HL-60 (cell line): ENCODE results near the gene DPH2.

Experiments used
- DNase-seq, 2 experiments: peaks; one replicate each; pipeline ENCODE4 v3.0.0-alpha.2; 2010 to 2020; ENCODE audit warnings: low read depth in 1 of 2, low spot score in 1 of 2
- H3K27ac ChIP-seq: fragments of 250-450 bp; sonication (Bioruptor Pico); replicated peaks from 2 replicates; pipeline ENCODE4 v1.5.1; 2020; ENCODE audit warnings: mild to moderate bottlenecking, moderate library complexity
- H3K27me3 ChIP-seq: fragments of 250-450 bp; sonication (Bioruptor Pico); 2 replicates; pipeline ENCODE4 v1.5.1; 2021; ENCODE audit warnings: mild to moderate bottlenecking, moderate library complexity; ENCODE audit not compliant: insufficient read depth, poor library complexity, severe bottlenecking
- H3K4me3 ChIP-seq: replicated peaks from 2 replicates; pipeline ENCODE4 v1.5.1; 2011; ENCODE audit warnings: mild to moderate bottlenecking, control low read depth, low read length; ENCODE audit not compliant: insufficient read depth
- CTCF ChIP-seq: IDR thresholded peaks from one replicate; pipeline ENCODE4 v1.5.1; 2011; ENCODE audit warnings: low read length, control low read depth, inconsistent platforms; ENCODE audit not compliant: insufficient read depth
- GABPA ChIP-seq: IDR thresholded peaks from 2 replicates; pipeline ENCODE4 v1.6.1; 2012; ENCODE audit warnings: low read depth
- POLR2AphosphoS5 ChIP-seq: IDR thresholded peaks from 2 replicates; pipeline ENCODE4 v1.6.1; 2012; ENCODE audit warnings: low read depth
- SPI1 ChIP-seq: IDR thresholded peaks from 2 replicates; pipeline ENCODE4 v1.6.1; 2012; ENCODE audit warnings: low read depth, mild to moderate bottlenecking, borderline replicate concordance
- TF ChIP-seq, protein P1 (sequence below): IDR thresholded peaks from 2 replicates; pipeline ENCODE4 v1.6.1; 2012; ENCODE audit warnings: low read depth; ENCODE audit not compliant: insufficient replicate concordance

Gene DPH2

DNA sequence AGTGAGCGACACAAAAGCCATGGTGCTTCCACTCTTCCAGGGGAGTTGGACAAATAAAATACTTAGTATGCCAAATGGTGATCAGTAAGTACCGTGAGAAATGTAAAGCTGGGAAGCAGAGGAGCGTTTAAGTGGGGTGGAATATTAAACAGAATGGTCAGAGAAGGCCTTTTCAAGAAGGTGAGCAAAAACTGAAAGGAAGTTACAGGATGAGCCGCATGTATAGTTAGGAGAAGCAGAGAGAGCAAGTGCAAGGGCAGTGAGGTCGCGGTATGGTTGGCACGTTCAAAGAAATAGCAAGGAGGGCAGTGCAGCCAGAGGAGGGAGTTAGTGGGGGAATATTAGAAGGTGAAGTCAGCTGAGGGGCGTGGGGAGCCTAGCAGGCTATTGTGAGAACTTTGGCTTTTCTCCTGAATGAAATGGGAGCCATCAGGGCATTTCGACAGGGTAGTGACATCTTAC is 4.2 kb downstream of the DPH2 start:
- no peaks in the 10 kb centered on the region for H3K27me3 ChIP-seq
- peak overlapping the region; percentile 99 for H3K27ac ChIP-seq
- TF ChIP-seq SPI1 = no peak
- no peak for TF ChIP-seq CTCF
- no peak for TF ChIP-seq GABPA
- TF ChIP-seq, protein P1, sequence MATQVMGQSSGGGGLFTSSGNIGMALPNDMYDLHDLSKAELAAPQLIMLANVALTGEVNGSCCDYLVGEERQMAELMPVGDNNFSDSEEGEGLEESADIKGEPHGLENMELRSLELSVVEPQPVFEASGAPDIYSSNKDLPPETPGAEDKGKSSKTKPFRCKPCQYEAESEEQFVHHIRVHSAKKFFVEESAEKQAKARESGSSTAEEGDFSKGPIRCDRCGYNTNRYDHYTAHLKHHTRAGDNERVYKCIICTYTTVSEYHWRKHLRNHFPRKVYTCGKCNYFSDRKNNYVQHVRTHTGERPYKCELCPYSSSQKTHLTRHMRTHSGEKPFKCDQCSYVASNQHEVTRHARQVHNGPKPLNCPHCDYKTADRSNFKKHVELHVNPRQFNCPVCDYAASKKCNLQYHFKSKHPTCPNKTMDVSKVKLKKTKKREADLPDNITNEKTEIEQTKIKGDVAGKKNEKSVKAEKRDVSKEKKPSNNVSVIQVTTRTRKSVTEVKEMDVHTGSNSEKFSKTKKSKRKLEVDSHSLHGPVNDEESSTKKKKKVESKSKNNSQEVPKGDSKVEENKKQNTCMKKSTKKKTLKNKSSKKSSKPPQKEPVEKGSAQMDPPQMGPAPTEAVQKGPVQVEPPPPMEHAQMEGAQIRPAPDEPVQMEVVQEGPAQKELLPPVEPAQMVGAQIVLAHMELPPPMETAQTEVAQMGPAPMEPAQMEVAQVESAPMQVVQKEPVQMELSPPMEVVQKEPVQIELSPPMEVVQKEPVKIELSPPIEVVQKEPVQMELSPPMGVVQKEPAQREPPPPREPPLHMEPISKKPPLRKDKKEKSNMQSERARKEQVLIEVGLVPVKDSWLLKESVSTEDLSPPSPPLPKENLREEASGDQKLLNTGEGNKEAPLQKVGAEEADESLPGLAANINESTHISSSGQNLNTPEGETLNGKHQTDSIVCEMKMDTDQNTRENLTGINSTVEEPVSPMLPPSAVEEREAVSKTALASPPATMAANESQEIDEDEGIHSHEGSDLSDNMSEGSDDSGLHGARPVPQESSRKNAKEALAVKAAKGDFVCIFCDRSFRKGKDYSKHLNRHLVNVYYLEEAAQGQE = no peak
- no peak for TF ChIP-seq POLR2AphosphoS5
- H3K4me3 ChIP-seq = peak overlapping the region; percentile 75
- no peak for DNase-seq

- peak within 1 kb of the TSS; percentile 99 for H3K27ac ChIP-seq
- peak; percentile 94 to 97 for DNase-seq
- TF ChIP-seq POLR2AphosphoS5 (peak; percentile 0; the same call in 1 of the 2 replicates), GABPA (no peak), CTCF (no peak), SPI1 (no peak)
- TF ChIP-seq, protein P1 = no peak
These were observed 4.8 kb downstream of the DPH2 start, which contains the start of gene ATP6V0B for GRCh38 chr1:43974443-43975248. Gene ATP6V0B (plus strand): TSS chr1:43974960. CDS start chr1:43975041, 81 bp downstream.

DNA sequence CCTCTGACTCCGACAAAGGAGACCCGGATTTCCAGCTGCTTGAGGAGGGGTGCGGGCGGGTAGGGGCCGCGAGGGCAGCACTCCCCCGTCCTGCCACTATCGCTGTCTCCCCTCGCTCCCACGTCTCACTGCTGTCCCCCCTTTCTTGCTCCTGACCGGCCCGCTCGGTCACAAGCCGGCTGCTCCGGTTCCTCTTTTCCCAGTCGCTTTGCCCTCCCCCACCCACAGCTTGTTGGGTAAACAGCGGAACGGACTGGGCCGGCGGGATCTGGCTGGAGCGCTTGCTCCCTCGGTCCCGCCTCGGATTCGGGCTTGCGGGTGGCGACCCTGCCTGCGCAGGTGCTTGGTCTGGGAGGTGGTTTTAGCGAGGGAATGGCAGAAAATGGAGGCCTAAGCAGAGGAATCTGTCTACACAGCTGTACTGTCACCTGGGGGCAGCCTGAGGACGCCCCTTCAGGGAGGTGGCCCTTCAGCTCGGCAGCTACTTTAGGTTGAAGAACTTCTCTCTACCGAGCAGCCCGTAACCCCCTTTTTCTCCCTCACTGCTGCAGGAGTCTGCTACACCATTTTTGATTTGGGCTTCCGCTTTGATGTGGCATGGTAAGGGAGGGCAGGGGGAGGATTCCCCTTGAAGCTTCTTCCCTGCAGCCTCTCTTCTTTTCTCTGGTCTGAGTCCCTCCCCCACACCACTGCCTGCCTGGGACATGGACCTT is 5.6 kb downstream of the DPH2 start:
- Histone ChIP-seq H3K4me3 (peak overlapping the region; percentile 75), H3K27me3 (no peaks in the 10 kb centered on the region), H3K27ac (peak overlapping the region; percentile 99)
- TF ChIP-seq POLR2AphosphoS5 (peak; percentile 64), GABPA (no peak; the same call in 1 of the 2 replicates), CTCF (no peak), SPI1 (peak; percentile 96)
- TF ChIP-seq, protein P1 = no peak
- peak in 1 of 2 experiments; percentile 89 for DNase-seq

More at GRCh38 chr1:43974443-43975248, 4.8 kb downstream of the DPH2 start, which contains the start of gene ATP6V0B:
- H3K4me3 ChIP-seq = peak within 1 kb of the TSS; percentile 75
- H3K27me3 ChIP-seq = no peaks in the 10 kb centered on the region
